Neural crest cell (in vitro differentiated cells): ENCODE results near the gene PDGFC. TPM values are rescaled to one million over a fixed set of nuclear protein-coding genes. Genes with fewer than 3 reads are reported as not detected.

Source experiments
- DNase-seq: peaks from one replicate; pipeline ENCODE4 v3.0.0; 2021; ENCODE audit warnings: low read depth, mixed read lengths, low spot score
- H3K27ac Mint-ChIP-seq: one replicate; pipeline ENCODE4 v1.8.0; 2021; ENCODE audit warnings: mild to moderate bottlenecking, mixed read lengths; ENCODE audit not compliant: unreplicated experiment
- H3K27me3 Mint-ChIP-seq: 2 replicates; pipeline ENCODE4 v1.8.0; 2021; ENCODE audit warnings: low read depth, mild to moderate bottlenecking, mixed read lengths
- H3K36me3 Mint-ChIP-seq: 2 replicates; pipeline ENCODE4 v1.8.0; 2021; ENCODE audit warnings: low read depth, mild to moderate bottlenecking, mixed read lengths
- H3K4me1 Mint-ChIP-seq: 2 replicates; pipeline ENCODE4 v1.8.0; 2021; ENCODE audit warnings: mixed read lengths
- H3K4me3 Mint-ChIP-seq: one replicate; pipeline ENCODE4 v1.8.0; 2021; ENCODE audit warnings: mild to moderate bottlenecking, mixed read lengths
- H3K9me3 Mint-ChIP-seq: 2 replicates; pipeline ENCODE4 v1.8.0; 2021; ENCODE audit warnings: mixed read lengths
- total RNA-seq: library from RNA; stranded (reverse); gene quantifications from 2 replicates; pipeline ENCODE4 v1.2.1, GENCODE V29; 2021
- TF ChIP-seq, protein P1 (sequence below): fragments of 200-600 bp; sonication (generic); conservative IDR thresholded peaks from 2 replicates; pipeline ENCODE4 v1.5.0; 2021; ENCODE audit warnings: antibody characterized with exemption, mild to moderate bottlenecking

The PDGFC gene
- total RNA-seq, 1 donor from 2014 or later, result 19.1 TPM

- Mint-ChIP-seq H3K9me3 (no peaks in the 10 kb centered on the region), H3K36me3 (no peaks in the 10 kb centered on the region), H3K27me3 (no peaks in the 10 kb centered on the region), H3K4me3 (no peak overlapping the region), H3K27ac (no peak overlapping the region), H3K4me1 (peaks cover 11% of the 10 kb centered on the region)
- TF ChIP-seq, protein P1, sequence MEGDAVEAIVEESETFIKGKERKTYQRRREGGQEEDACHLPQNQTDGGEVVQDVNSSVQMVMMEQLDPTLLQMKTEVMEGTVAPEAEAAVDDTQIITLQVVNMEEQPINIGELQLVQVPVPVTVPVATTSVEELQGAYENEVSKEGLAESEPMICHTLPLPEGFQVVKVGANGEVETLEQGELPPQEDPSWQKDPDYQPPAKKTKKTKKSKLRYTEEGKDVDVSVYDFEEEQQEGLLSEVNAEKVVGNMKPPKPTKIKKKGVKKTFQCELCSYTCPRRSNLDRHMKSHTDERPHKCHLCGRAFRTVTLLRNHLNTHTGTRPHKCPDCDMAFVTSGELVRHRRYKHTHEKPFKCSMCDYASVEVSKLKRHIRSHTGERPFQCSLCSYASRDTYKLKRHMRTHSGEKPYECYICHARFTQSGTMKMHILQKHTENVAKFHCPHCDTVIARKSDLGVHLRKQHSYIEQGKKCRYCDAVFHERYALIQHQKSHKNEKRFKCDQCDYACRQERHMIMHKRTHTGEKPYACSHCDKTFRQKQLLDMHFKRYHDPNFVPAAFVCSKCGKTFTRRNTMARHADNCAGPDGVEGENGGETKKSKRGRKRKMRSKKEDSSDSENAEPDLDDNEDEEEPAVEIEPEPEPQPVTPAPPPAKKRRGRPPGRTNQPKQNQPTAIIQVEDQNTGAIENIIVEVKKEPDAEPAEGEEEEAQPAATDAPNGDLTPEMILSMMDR, result no peak
- DNase-seq, result no peak
Observed at GRCh38 chr4:156797206-156797605, 174.4 kb downstream of the PDGFC start.

DNA sequence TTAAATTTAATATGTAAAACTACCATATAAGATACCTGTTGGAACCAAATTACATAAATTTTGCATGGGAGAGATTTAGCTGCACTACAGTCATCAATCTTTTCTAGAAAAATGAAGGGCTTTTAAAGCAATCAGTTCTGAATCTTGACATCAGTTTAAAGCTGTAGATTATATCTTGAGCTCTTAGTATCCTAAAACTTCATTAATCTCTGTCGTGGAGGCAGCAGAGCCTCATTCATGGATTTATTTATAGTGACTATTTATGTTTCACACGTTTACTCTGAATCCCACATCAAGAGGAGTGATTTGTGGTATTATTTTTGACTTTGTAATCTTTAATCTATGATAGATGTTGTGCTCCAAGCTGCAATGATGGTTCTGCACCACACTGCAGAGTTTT lies 175.9 kb downstream of the PDGFC start:
- Mint-ChIP-seq H3K4me1 (peaks cover 11% of the 10 kb centered on the region), H3K4me3 (no peak overlapping the region), H3K27me3 (no peaks in the 10 kb centered on the region), H3K9me3 (no peaks in the 10 kb centered on the region), H3K27ac (no peak overlapping the region), H3K36me3 (no peaks in the 10 kb centered on the region)
- TF ChIP-seq, protein P1, result no peak
- DNase-seq, result no peak

GRCh38 chr4:156794863-156795262 lies 176.7 kb downstream of the PDGFC start:
- Mint-ChIP-seq H3K36me3 (no peaks in the 10 kb centered on the region), H3K4me1 (peaks cover 11% of the 10 kb centered on the region), H3K27ac (no peak overlapping the region), H3K4me3 (no peak overlapping the region), H3K9me3 (no peaks in the 10 kb centered on the region), H3K27me3 (no peaks in the 10 kb centered on the region)
- TF ChIP-seq, protein P1, result no peak
- DNase-seq, result no peak

- peaks cover 4% of the 10 kb centered on the region for H3K4me1 Mint-ChIP-seq
Observed at GRCh38 chr4:156792462-156793085, 179.0 kb downstream of the PDGFC start.

DNA sequence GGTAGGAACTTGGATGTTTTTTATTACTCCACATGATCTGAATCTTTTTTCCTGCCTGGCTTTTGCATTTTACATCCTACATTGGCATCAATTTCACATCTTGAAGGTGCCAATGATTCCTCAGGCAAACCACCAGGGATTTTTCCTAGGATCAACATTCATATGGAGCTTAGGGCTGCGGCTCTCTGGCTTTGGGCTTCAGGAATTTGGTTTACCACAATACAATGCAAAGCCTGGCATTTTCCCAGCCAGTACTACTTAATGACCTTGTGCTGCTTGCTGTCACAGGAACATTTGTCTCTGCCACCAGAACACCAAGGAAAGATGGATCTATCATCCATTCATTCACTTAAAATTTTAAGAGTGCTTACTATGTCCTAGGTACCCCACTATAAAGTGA lies 180.7 kb downstream of the PDGFC start:
- Mint-ChIP-seq H3K27me3 (no peaks in the 10 kb centered on the region), H3K9me3 (no peaks in the 10 kb centered on the region), H3K4me3 (no peak overlapping the region), H3K4me1 (peaks cover 4% of the 10 kb centered on the region), H3K27ac (no peak overlapping the region), H3K36me3 (no peaks in the 10 kb centered on the region)
- DNase-seq, result no peak
- TF ChIP-seq, protein P1, result no peak

More at GRCh38 chr4:156792462-156793085, 179.0 kb downstream of the PDGFC start:
- Mint-ChIP-seq H3K4me3 (no peak overlapping the region), H3K27me3 (no peaks in the 10 kb centered on the region), H3K9me3 (no peaks in the 10 kb centered on the region), H3K36me3 (no peaks in the 10 kb centered on the region), H3K27ac (no peak overlapping the region)
- TF ChIP-seq, protein P1, result no peak
- DNase-seq, result no peak
